ENCODE measurements around the gene MYRFL. TPM values are rescaled to one million over a fixed set of nuclear protein-coding genes. Genes with fewer than 3 reads are reported as not detected.

MYRFL gene
- total RNA-seq, 1 experiment from 2014 or later, result 0.57 TPM

DNA sequence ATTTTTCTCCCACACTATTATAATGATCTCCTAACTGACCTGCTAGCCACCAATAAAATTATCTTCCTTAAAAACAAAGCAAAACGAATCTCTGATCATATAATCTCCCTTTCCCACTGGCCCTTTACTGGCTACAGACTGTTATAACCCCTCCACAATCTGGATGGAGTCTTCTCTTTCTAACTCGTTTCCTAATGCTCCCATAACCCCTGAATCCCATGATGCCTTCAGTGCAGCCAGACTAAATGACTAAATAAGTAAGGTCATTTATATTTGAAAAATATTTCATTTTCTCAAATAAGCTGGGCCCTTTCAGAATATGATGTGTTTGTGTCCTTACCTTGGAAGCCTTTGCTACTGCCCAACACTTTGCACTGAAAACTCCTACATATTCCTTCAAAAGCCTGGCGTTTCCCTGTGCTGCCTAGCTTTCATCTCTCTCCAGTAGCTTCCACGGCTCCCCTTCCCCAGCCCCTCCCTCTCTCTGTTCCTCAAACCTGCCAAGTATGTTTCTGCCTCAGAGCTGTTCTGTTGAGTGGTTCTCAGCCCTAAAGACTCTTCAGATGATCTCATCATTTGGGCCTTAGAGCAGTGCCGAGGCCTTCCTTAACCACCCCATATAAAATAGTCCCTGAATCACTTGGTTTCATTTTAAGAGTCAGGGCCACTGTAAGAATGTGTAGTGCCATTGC, 91.7 kb downstream of the MYRFL start:
- H3K14ac ChIP-seq (ENCODE audit: insufficient read depth, low read length), result no peak overlapping the region
- H4K8ac ChIP-seq (replicated peaks; ENCODE audit: insufficient read length, low read depth, low read length), result no peak overlapping the region
- H3K79me2 ChIP-seq (ENCODE audit: insufficient read depth, low read length), result 0 out of 2 replicates have a peak, but pooled peaks cover 1% of the 10 kb centered on the region
- H3K79me1 ChIP-seq (ENCODE audit: insufficient read depth, low read depth, low read length, poor library complexity, severe bottlenecking), result no peaks in the 10 kb centered on the region
- Mint-ChIP-seq H3K9me3 (peaks cover 4 to 6% of the 10 kb centered on the region in 2 experiments; a peak in 4 of 5 replicates), H3K36me3 (ENCODE audit: insufficient read depth in 1 of 3, low read depth in 3 of 3) (peaks cover 3 to 9% (median 3%) of the 10 kb centered on the region in 3 experiments; a peak in 5 of 7 replicates), H3K27ac (no peak overlapping the region; a peak in 1 of 7 replicates), H3K4me1 (peaks cover 3 to 6% of the 10 kb centered on the region in 2 experiments; a peak in 3 of 4 replicates), H3K4me3 (no peak overlapping the region), H3K27me3 (ENCODE audit: low read depth) (no peaks in the 10 kb centered on the region)
- no peaks in the 10 kb centered on the region for H3K9me3 ChIP-seq (ENCODE audit: control insufficient read depth, low read depth, low read length)
- no peak overlapping the region for H4K91ac ChIP-seq (ENCODE audit: insufficient read length, low read depth, low read length)
- H3K23ac ChIP-seq (ENCODE audit: insufficient read length, low read depth, low read length), result no peak overlapping the region
- no peaks in the 10 kb centered on the region for H3K27me3 ChIP-seq (ENCODE audit: insufficient read depth, low read length)
- H3K4ac ChIP-seq (ENCODE audit: low read depth, low read length), result no peak overlapping the region
- H2BK20ac ChIP-seq (ENCODE audit: low read depth, low read length, poor library complexity, severe bottlenecking), result peak overlapping the region; percentile 75
- H4K5ac ChIP-seq (ENCODE audit: insufficient read length, low read depth, low read length), result no peak overlapping the region
- no peak overlapping the region for H2BK5ac ChIP-seq (ENCODE audit: insufficient read length, low read length)
- H3K9ac ChIP-seq (ENCODE audit: extremely low read depth, insufficient read length, low read length), result no peak overlapping the region
- no peak overlapping the region for H3K4me2 ChIP-seq (ENCODE audit: insufficient read depth, insufficient read length, low read length)
- H3K23me2 ChIP-seq (ENCODE audit: insufficient read length, low read depth, low read length, poor library complexity, severe bottlenecking), result no peaks in the 10 kb centered on the region
- no peak overlapping the region for H3K18ac ChIP-seq (ENCODE audit: insufficient read length, low read depth, low read length)
- H2BK15ac ChIP-seq (ENCODE audit: low read depth, low read length), result no peak overlapping the region
- no peak overlapping the region for H2AK5ac ChIP-seq (ENCODE audit: insufficient read length, low read length)
- no CpG with 5 or more reads among the region's 5 CpGs for WGBS (ENCODE audit: extremely low coverage, insufficient read length, low lambda C conversion rate)
- no peak overlapping the region for H3K56ac ChIP-seq (ENCODE audit: insufficient read length, low read depth, low read length)
- H3K4me1 ChIP-seq (ENCODE audit: insufficient read depth, low read length), result no peaks in the 10 kb centered on the region
- no peak overlapping the region for H2BK120ac ChIP-seq (ENCODE audit: low read depth, low read length, poor library complexity, severe bottlenecking)
- no peak overlapping the region for H3K27ac ChIP-seq (ENCODE audit: insufficient read length, low read depth, low read length)
- no peaks in the 10 kb centered on the region for H4K20me1 ChIP-seq (ENCODE audit: control insufficient read depth, insufficient read depth, insufficient read length)
- TF ChIP-seq, protein P1, sequence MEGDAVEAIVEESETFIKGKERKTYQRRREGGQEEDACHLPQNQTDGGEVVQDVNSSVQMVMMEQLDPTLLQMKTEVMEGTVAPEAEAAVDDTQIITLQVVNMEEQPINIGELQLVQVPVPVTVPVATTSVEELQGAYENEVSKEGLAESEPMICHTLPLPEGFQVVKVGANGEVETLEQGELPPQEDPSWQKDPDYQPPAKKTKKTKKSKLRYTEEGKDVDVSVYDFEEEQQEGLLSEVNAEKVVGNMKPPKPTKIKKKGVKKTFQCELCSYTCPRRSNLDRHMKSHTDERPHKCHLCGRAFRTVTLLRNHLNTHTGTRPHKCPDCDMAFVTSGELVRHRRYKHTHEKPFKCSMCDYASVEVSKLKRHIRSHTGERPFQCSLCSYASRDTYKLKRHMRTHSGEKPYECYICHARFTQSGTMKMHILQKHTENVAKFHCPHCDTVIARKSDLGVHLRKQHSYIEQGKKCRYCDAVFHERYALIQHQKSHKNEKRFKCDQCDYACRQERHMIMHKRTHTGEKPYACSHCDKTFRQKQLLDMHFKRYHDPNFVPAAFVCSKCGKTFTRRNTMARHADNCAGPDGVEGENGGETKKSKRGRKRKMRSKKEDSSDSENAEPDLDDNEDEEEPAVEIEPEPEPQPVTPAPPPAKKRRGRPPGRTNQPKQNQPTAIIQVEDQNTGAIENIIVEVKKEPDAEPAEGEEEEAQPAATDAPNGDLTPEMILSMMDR (conservative IDR thresholded peaks at IDR 0.05), result no peak
- no peak overlapping the region for H2AFZ ChIP-seq (ENCODE audit: low read length)
- H2BK12ac ChIP-seq (ENCODE audit: insufficient read length, low read depth, low read length), result no peak overlapping the region
- DNase-seq, result no peak
- no peak overlapping the region for H3T11ph ChIP-seq (ENCODE audit: low read length)
